GM13976 (cell line): ENCODE data around the gene TTLL5.

Experiments
- DNase-seq: peaks from one replicate; pipeline ENCODE4 v3.0.0; 2012; ENCODE audit warnings: low spot score
- CTCF ChIP-seq: IDR thresholded peaks from 2 replicates; pipeline ENCODE4 v1.5.1; 2012; ENCODE audit warnings: borderline replicate concordance, mild to moderate bottlenecking; ENCODE audit not compliant: insufficient read depth; ENCODE audit errors: extremely low read depth, missing control alignments, control extremely low read depth
- in situ Hi-C: fragments of 300-500 bp; cut with MboI; formaldehyde crosslinking; loops from one replicate; pipeline ENCODE4 v1.12.0; 2022; ENCODE audit warnings: low sequenced_read_pairs, mixed read lengths, inconsistent platforms; ENCODE audit not compliant: unreplicated experiment

Gene TTLL5

GRCh38 chr14:75661499-75661814 is 411 bp downstream of the TTLL5 start:
- no peak for DNase-seq
- TF ChIP-seq CTCF: no peak
- in situ Hi-C loops: no loop called here

- no peak for DNase-seq
- TF ChIP-seq CTCF: no peak
- in situ Hi-C loops: no loop called here
These were observed 1.9 kb downstream of the TTLL5 start for GRCh38 chr14:75662966-75663365.

GRCh38 chr14:75667099-75667765 is 6.2 kb downstream of the TTLL5 start:
- TF ChIP-seq CTCF: no peak
- no peak for DNase-seq
- in situ Hi-C loops: no loop called here

GRCh38 chr14:75672605-75673192 is 11.7 kb downstream of the TTLL5 start:
- DNase-seq: no peak
- in situ Hi-C loops: no loop called here
- no peak for TF ChIP-seq CTCF

- no peak for TF ChIP-seq CTCF
- DNase-seq: peak; percentile 32
- in situ Hi-C loops: no loop called here
These were observed 12.4 kb downstream of the TTLL5 start for GRCh38 chr14:75673345-75674035.

GRCh38 chr14:75675265-75675960 is 14.4 kb downstream of the TTLL5 start:
- no peak for TF ChIP-seq CTCF
- in situ Hi-C loops: no loop called here
- no peak for DNase-seq
